Prostate gland (tissue), 2 donors: ENCODE results near the gene ACOD1. TPM values are rescaled to one million over a fixed set of nuclear protein-coding genes. Genes with fewer than 3 reads are reported as not detected.

Experiments used
- DNase-seq: peaks from one replicate; pipeline ENCODE4 v3.0.0-alpha.2; 2019; ENCODE audit warnings: low spot score
- H3K27ac ChIP-seq, 2 donors: fragments of 200-600 bp; sonication (generic); 2 replicates each; pipeline ENCODE4 v1.5.1; 2017 to 2019
- H3K27me3 ChIP-seq: fragments of 200-600 bp; sonication (generic); replicated peaks from 2 replicates; pipeline ENCODE4 v1.5.1; 2019; ENCODE audit not compliant: insufficient read depth
- H3K36me3 ChIP-seq, 2 donors: fragments of 200-600 bp; sonication (generic); 1 replicate in 1 of 2; 2 replicates in 1 of 2; pipeline versions ENCODE4 v1.5.1 to v1.8.1; 2017 to 2019
- H3K4me1 ChIP-seq: fragments of 200-600 bp; sonication (generic); replicated peaks from 2 replicates; pipeline ENCODE4 v1.5.1; 2019
- H3K4me3 ChIP-seq, 2 donors: fragments of 200-600 bp; sonication (generic); 2 replicates each; pipeline ENCODE4 v1.5.1; 2017 to 2019
- H3K9me3 ChIP-seq: fragments of 200-600 bp; sonication (generic); 2 replicates; pipeline ENCODE4 v1.5.1; 2017
- CTCF ChIP-seq, 4 experiments: fragments of 200-600 bp in 2 of 4; fragments of 450-650 bp in 2 of 4; sonication (generic) in 2 of 4; IDR thresholded peaks; 1 replicate in 3 of 4; 2 replicates in 1 of 4; pipeline ENCODE4 v1.5.1; 2016 to 2019; ENCODE audit warnings: antibody characterized with exemption in 4 of 4, mild to moderate bottlenecking in 2 of 4, moderate library complexity in 2 of 4
- POLR2A ChIP-seq: fragments of 450-650 bp; IDR thresholded peaks from one replicate; pipeline ENCODE4 v1.6.1; 2016; ENCODE audit warnings: antibody characterized with exemption, mild to moderate bottlenecking
- POLR2AphosphoS5 ChIP-seq: sonication (generic); formaldehyde crosslinking; IDR thresholded peaks from one replicate; pipeline ENCODE4 v1.6.1; 2017; ENCODE audit warnings: antibody characterized with exemption
- WGBS: methylation state at CpG from one replicate; pipeline ENCODE4 v1.1.5; 2018; 5-methylcytosine and 5-hydroxymethylcytosine counted together
- intact Hi-C: fragments of 100-400 bp; cut with DNase I; formaldehyde crosslinking; loops from one replicate; pipeline ENCODE4 v1.14.2; 2022
- total RNA-seq, 2 donors: library from RNA; depleted of rRNA; stranded (reverse); fragments of >200 nt; gene quantifications; one replicate each; pipeline ENCODE4 v1.1.0, GENCODE V29; 2016

The ACOD1 gene
- total RNA-seq, 2 donors from 2014 or later: not detected

- 28% methylated on average over 15 of the region's 15 CpGs for WGBS
- no peaks in the 10 kb centered on the region for H3K9me3 ChIP-seq
- peaks cover 1% of the 10 kb centered on the region for H3K27me3 ChIP-seq
- peak overlapping the region; percentile 85 to 91 for H3K27ac ChIP-seq
- H3K4me1 ChIP-seq: no peaks in the 10 kb centered on the region
- intact Hi-C loops: no loop called here
- no peak for DNase-seq
- H3K4me3 ChIP-seq: peak overlapping the region; percentile 63 to 92
- no peak for TF ChIP-seq POLR2A
- no peaks in the 10 kb centered on the region for H3K36me3 ChIP-seq
Observed at GRCh38 chr13:76991432-76991795, 43.1 kb downstream of the ACOD1 start.

GRCh38 chr13:76991796-76992547 is 43.7 kb downstream of the ACOD1 start, which contains the start of gene CLN5:
CLN5 (plus strand) TSS chr13:76992081; CDS start chr13:76992099, 18 bp downstream.
- H3K36me3 ChIP-seq: no peaks in the 10 kb centered on the region
- TF ChIP-seq POLR2A (peak; percentile 97), CTCF (IDR thresholded peaks at IDR 0.05) (peak in 3 of 4 experiments; percentile 14 to 42 (median 41)), POLR2AphosphoS5 (peak; percentile 94)
- no peaks in the 10 kb centered on the region for H3K4me1 ChIP-seq
- WGBS: 2% methylated on average over 47 of the region's 73 CpGs
- DNase-seq: peak; percentile 91
- intact Hi-C loops: loop anchor here (2.0 kb wide), 1 partner anchor 35 kb away; the partner anchor contains the start of gene FBXL3
- peak within 1 kb of the TSS; percentile 85 to 91 for H3K27ac ChIP-seq
- peak within 1 kb of the TSS; percentile 63 to 92 for H3K4me3 ChIP-seq
- H3K27me3 ChIP-seq: peaks cover 1% of the 10 kb centered on the region
- no peaks in the 10 kb centered on the region for H3K9me3 ChIP-seq

- peak; percentile 43 for DNase-seq
- H3K27ac ChIP-seq: peak overlapping the region; percentile 85 to 91
- intact Hi-C loops: loop anchor here (2.0 kb wide), 1 partner anchor 34 kb away; the partner anchor contains the start of gene FBXL3
- no peaks in the 10 kb centered on the region for H3K36me3 ChIP-seq
- WGBS: 0% methylated on average over 20 of the region's 20 CpGs
- peak overlapping the region; percentile 63 to 92 for H3K4me3 ChIP-seq
- H3K9me3 ChIP-seq: no peaks in the 10 kb centered on the region
- no peak for TF ChIP-seq CTCF (IDR thresholded peaks at IDR 0.05)
- TF ChIP-seq POLR2A: no peak
- peak; percentile 7 for TF ChIP-seq POLR2AphosphoS5
- H3K4me1 ChIP-seq: no peaks in the 10 kb centered on the region
- no peaks in the 10 kb centered on the region for H3K27me3 ChIP-seq
Observed at GRCh38 chr13:76992548-76993001, 44.3 kb downstream of the ACOD1 start.

GRCh38 chr13:76993021-76993420 is 44.7 kb downstream of the ACOD1 start:
- H3K9me3 ChIP-seq: no peaks in the 10 kb centered on the region
- H3K4me1 ChIP-seq: no peaks in the 10 kb centered on the region
- H3K27ac ChIP-seq: peak overlapping the region; percentile 85 to 91
- intact Hi-C loops: loop anchor here (2.0 kb wide), 1 partner anchor 34 kb away; the partner anchor contains the start of gene FBXL3
- no peaks in the 10 kb centered on the region for H3K36me3 ChIP-seq
- no peaks in the 10 kb centered on the region for H3K27me3 ChIP-seq
- WGBS: 29% methylated on average over 3 of the region's 3 CpGs
- peak overlapping the region; percentile 63 to 92 for H3K4me3 ChIP-seq
- DNase-seq: no peak
- TF ChIP-seq POLR2AphosphoS5 (no peak), POLR2A (no peak), CTCF (IDR thresholded peaks at IDR 0.05) (no peak)

GRCh38 chr13:76993473-76993872 is 45.2 kb downstream of the ACOD1 start:
- WGBS: 70% methylated on average over 5 of the region's 5 CpGs

More at GRCh38 chr13:76993473-76993872, 45.2 kb downstream of the ACOD1 start:
- no peaks in the 10 kb centered on the region for H3K4me1 ChIP-seq
- intact Hi-C loops: loop anchor here (2.0 kb wide), 1 partner anchor 33 kb away; the partner anchor contains the start of gene FBXL3
- TF ChIP-seq POLR2A (no peak), CTCF (IDR thresholded peaks at IDR 0.05) (no peak), POLR2AphosphoS5 (no peak)
- no peaks in the 10 kb centered on the region for H3K9me3 ChIP-seq
- no peak for DNase-seq
- H3K36me3 ChIP-seq: no peaks in the 10 kb centered on the region
- no peaks in the 10 kb centered on the region for H3K27me3 ChIP-seq
- no peak overlapping the region for H3K27ac ChIP-seq
- no peak overlapping the region for H3K4me3 ChIP-seq
